ENCODE measurements around the gene CAPN7.

The CAPN7 gene

GRCh38 chr3:15204005-15204404 lies 2.0 kb upstream of the CAPN7 start:
- no peak for DNase-seq

- DNase-seq = no peak
These were observed 538 bp upstream of the CAPN7 start for GRCh38 chr3:15205482-15205933.

- DNase-seq = no peak
These were observed 873 bp downstream of the CAPN7 start for GRCh38 chr3:15206662-15207576.

GRCh38 chr3:15207836-15208504 lies 1.9 kb downstream of the CAPN7 start:
- no peak for DNase-seq

- DNase-seq = no peak
These were observed 5.9 kb downstream of the CAPN7 start for GRCh38 chr3:15211937-15212336.

GRCh38 chr3:15214758-15215157 lies 8.7 kb downstream of the CAPN7 start:
- no peak for DNase-seq

GRCh38 chr3:15215996-15216395 lies 9.9 kb downstream of the CAPN7 start:
- DNase-seq = no peak

- no peak for DNase-seq
These were observed 10.5 kb downstream of the CAPN7 start for GRCh38 chr3:15216501-15216900.

GRCh38 chr3:15217011-15217671 lies 11.1 kb downstream of the CAPN7 start:
- DNase-seq = no peak

- DNase-seq = no peak
These were observed 11.8 kb downstream of the CAPN7 start for GRCh38 chr3:15217841-15218267.

- no peak for DNase-seq
These were observed 12.6 kb downstream of the CAPN7 start for GRCh38 chr3:15218689-15219088.

- DNase-seq = no peak
These were observed 14.0 kb downstream of the CAPN7 start for GRCh38 chr3:15220056-15220455.

GRCh38 chr3:15220661-15221060 lies 14.6 kb downstream of the CAPN7 start:
- DNase-seq = no peak

GRCh38 chr3:15221574-15222217 lies 15.7 kb downstream of the CAPN7 start:
- no peak for DNase-seq

- no peak for DNase-seq
These were observed 17.9 kb downstream of the CAPN7 start for GRCh38 chr3:15223685-15224572.

- DNase-seq = no peak
These were observed 22.1 kb downstream of the CAPN7 start for GRCh38 chr3:15228147-15228546.

- no peak for DNase-seq
These were observed 23.2 kb downstream of the CAPN7 start for GRCh38 chr3:15229262-15229661.

GRCh38 chr3:15241341-15241740 lies 35.3 kb downstream of the CAPN7 start:
- DNase-seq = no peak

GRCh38 chr3:15243822-15244482 lies 37.9 kb downstream of the CAPN7 start:
- DNase-seq = no peak

GRCh38 chr3:15246186-15246585 lies 40.1 kb downstream of the CAPN7 start:
- no peak for DNase-seq

GRCh38 chr3:15253023-15253697 lies 47.1 kb downstream of the CAPN7 start:
- DNase-seq = no peak

Data from NCI-H1092 (cell line).